Adrenal gland (tissue), 12 donors: ENCODE results near the gene WASL. TPM values are rescaled to one million over a fixed set of nuclear protein-coding genes. Genes with fewer than 3 reads are reported as not detected.
"Not testable (repeated sequence)": the region's sequence is repeated elsewhere in the genome, so short reads cannot be mapped to it uniquely, and the experiment has no call there.

Experiments
- DNase-seq, 7 donors: peaks; one replicate each; pipeline ENCODE4 v3.0.0-alpha.2; 2019 to 2020
- H3K27ac ChIP-seq, 5 donors: fragments of 200-600 bp; sonication (generic) in 4 of 5; 1 replicate in 3 of 5; 2 replicates in 2 of 5; pipeline versions ENCODE4 v1.5.1 to v1.8.0; 2016 to 2020; ENCODE audit warnings: mild to moderate bottlenecking in 1 of 5
- H3K27me3 ChIP-seq: fragments of 200-600 bp; 2 replicates; pipeline ENCODE4 v1.8.0; 2021
- H3K36me3 ChIP-seq, 2 donors: fragments of 200-600 bp; replicated peaks in 1 of 2; 1 replicate in 1 of 2; 2 replicates in 1 of 2; pipeline versions ENCODE4 v1.5.1 to v1.8.0; 2018 to 2022
- H3K4me1 ChIP-seq, 2 donors: fragments of 200-600 bp; replicated peaks in 1 of 2; 1 replicate in 1 of 2; 2 replicates in 1 of 2; pipeline versions ENCODE4 v1.5.1 to v1.8.0; 2018 to 2021
- H3K4me3 ChIP-seq, 4 donors: fragments of 200-600 bp; sonication (generic) in 3 of 4; one replicate each; pipeline ENCODE4 v1.5.1; 2016 to 2018
- H3K9me3 ChIP-seq, 3 donors: fragments of 200-600 bp; sonication (generic) in 1 of 3; replicated peaks in 1 of 3; 1 replicate in 2 of 3; 2 replicates in 1 of 3; pipeline versions ENCODE4 v1.5.1 to v1.8.0; 2016 to 2021
- POLR2A ChIP-seq, 2 donors: fragments of 450-650 bp; IDR thresholded peaks; one replicate each; pipeline ENCODE4 v1.6.1; 2017; ENCODE audit warnings: antibody characterized with exemption in 2 of 2, mild to moderate bottlenecking in 2 of 2, moderate library complexity in 1 of 2
- WGBS, 4 donors: extraction: QIAGEN DNeasy Blood & Tissue Kit in 2 of 4; methylation state at CpG; one replicate each; pipeline versions ENCODE4 v1.1.5 to v1.1.7; 2013 to 2017; 5-methylcytosine and 5-hydroxymethylcytosine counted together
- intact Hi-C, 2 donors: fragments of 100-400 bp; cut with DNase I; formaldehyde crosslinking; loops; one replicate each; pipeline versions ENCODE4 v1.14.1 to v1.15.0; 2022 to 2023
- polyA plus RNA-seq, 3 donors: library from polyadenylated mRNA; stranded (reverse); fragments of 200-250 nt in 2 of 3; fragments of 350-450 nt in 1 of 3; fragmentation: Illumina TruSeq in 1 of 3; extraction: RNeasy Lipid Tissue Mini Kit (QIAGEN cat#74804) in 1 of 3; gene quantifications; one replicate each; pipeline ENCODE4 v1.2.3, GENCODE V29; 2013 to 2014
- total RNA-seq, 9 donors: library from RNA; depleted of rRNA in 4 of 9; stranded (reverse); fragments of >200 nt in 4 of 9; fragments of 120-200 nt in 1 of 9; fragmentation: NEBNext Ultra II Directional in 1 of 9; extraction: Animal tissue kit (Norgen Biotek cat#: 25700) in 1 of 9; gene quantifications; one replicate each; pipeline versions ENCODE4 v1.1.0 to v1.2.4, GENCODE V29; 2013 to 2023
- TF ChIP-seq, protein P1 (sequence below), 6 experiments: fragments of 450-650 bp in 4 of 6; fragments of 200-600 bp in 2 of 6; sonication (generic) in 1 of 6; IDR thresholded peaks; 1 replicate in 5 of 6; 2 replicates in 1 of 6; pipeline versions ENCODE4 v1.5.1 to v1.8.0; 2016 to 2021; ENCODE audit warnings: antibody characterized with exemption in 6 of 6, mild to moderate bottlenecking in 2 of 6, moderate library complexity in 1 of 6
- donor health status: healthy with polysubstance abuse.
- donor health status: Bipolar disorder and iron deficiency.
- donor health status: DM: yes; HTN: yes; CAD: no.
- donor health status: DM: no; HTN: no; CAD: no.
- donor health status: DM: no; HTN: no; CAD: no.
- donor health status: DM: yes; HTN: yes; CAD: no.

Gene WASL
- total and polyA plus RNA-seq, 12 donors: 12.2 to 52.1 (median 33.1) TPM

DNA sequence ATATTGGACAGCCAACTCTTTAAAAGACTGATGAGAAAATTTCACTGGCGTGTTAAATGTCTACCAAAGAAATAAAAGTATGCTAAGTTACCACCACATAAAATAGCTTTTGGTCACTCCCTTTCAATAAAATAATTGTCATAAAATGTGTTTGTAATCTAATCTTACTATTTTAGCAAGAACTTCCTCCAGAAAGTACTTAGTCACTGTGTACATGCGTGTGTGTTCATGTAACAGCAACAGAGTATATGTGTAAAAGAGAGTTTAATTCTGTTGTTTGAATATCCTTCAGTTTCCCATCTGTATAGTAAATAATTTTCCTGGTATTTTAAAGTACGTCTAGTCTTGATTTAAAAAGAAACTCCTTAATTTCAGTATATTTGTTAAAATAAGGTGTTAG, 35.0 kb upstream of the WASL start:
- Histone ChIP-seq H3K36me3 (no peaks in the 10 kb centered on the region), H3K27me3 (no peaks in the 10 kb centered on the region), H3K27ac (peak overlapping the region in 3 of 5 donors; percentile 9 to 64 (median 12)), H3K4me3 (no peak overlapping the region), H3K4me1 (peaks cover 21 to 32% of the 10 kb centered on the region in 2 donors), H3K9me3 (no peaks in the 10 kb centered on the region)
- no peak for DNase-seq
- no peak for TF ChIP-seq POLR2A (IDR thresholded peaks at IDR 0.05)
- TF ChIP-seq, protein P1, sequence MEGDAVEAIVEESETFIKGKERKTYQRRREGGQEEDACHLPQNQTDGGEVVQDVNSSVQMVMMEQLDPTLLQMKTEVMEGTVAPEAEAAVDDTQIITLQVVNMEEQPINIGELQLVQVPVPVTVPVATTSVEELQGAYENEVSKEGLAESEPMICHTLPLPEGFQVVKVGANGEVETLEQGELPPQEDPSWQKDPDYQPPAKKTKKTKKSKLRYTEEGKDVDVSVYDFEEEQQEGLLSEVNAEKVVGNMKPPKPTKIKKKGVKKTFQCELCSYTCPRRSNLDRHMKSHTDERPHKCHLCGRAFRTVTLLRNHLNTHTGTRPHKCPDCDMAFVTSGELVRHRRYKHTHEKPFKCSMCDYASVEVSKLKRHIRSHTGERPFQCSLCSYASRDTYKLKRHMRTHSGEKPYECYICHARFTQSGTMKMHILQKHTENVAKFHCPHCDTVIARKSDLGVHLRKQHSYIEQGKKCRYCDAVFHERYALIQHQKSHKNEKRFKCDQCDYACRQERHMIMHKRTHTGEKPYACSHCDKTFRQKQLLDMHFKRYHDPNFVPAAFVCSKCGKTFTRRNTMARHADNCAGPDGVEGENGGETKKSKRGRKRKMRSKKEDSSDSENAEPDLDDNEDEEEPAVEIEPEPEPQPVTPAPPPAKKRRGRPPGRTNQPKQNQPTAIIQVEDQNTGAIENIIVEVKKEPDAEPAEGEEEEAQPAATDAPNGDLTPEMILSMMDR (IDR thresholded peaks at IDR 0.05): no peak
- WGBS, 4 donors: 62 to 82% (median 77%) methylated on average over 3 of the region's 3 CpGs
- intact Hi-C loops: no loop called here

DNA sequence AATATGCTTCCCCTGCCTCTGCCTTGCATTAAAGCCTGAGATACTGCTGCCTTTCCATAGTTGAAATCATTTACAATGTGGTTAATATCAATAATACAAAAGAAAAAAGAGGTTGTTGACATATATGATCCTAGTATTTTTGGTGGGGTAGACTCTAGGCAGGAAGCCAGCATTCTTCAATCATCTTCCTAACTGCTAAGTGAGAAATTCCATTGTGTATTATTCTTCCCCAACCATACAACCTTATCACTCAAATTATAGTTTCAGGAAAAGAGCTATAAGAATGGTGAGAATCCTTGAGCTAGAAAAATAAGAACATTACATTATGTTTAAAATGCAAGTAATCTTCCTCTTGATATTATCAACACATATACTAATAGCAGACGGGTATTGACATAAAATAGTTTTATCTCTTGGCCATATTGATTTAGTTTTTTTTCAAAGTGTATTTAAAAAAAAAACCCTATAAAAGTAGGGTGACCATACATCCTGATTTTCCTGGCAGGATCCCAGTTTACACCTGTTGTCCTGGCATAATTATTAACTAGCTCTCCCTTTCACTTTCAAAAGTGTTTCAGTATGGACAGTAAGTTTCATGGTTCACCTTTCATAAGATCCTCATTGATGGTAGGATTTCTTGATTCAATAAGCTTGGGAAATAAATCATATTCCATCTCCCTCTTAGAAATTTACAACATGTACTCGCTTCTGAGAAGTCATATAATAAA, 33.4 kb upstream of the WASL start:
- Histone ChIP-seq H3K27ac (no peak overlapping the region), H3K4me3 (no peak overlapping the region), H3K4me1 (peaks cover 11 to 19% of the 10 kb centered on the region in 2 donors), H3K36me3 (no peaks in the 10 kb centered on the region), H3K9me3 (no peaks in the 10 kb centered on the region), H3K27me3 (no peaks in the 10 kb centered on the region)
- no peak for DNase-seq
- intact Hi-C loops: no loop called here
- no peak for TF ChIP-seq POLR2A (IDR thresholded peaks at IDR 0.05)
- TF ChIP-seq, protein P1 (IDR thresholded peaks at IDR 0.05): no peak
- WGBS, 4 donors: 81 to 86% (median 82%) methylated on average over 2 of the region's 2 CpGs

DNA sequence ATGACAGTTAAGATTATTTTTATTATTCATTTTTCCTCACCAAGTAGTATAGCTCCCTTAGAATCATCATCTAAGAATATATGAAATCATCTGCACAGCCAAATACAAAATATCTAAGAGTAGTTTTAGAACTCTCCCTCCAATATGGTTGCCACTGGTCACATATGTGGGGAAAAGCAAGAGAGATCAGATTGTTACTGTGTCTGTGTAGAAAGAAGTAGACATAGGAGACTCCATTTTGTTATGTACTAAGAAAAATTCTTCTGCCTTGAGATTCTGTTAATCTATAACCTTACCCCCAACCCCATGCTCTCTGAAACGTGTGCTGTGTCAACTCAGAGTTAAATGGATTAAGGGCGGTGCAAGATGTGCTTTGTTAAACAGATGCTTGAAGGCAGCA, 31.7 kb upstream of the WASL start:
- intact Hi-C loops, H3K27me3 ChIP-seq, DNase-seq, H3K4me3 ChIP-seq, H3K9me3 ChIP-seq, H3K36me3 ChIP-seq, H3K27ac ChIP-seq: not testable (repeated sequence)
- peaks cover 6 to 17% of the 10 kb centered on the region in 2 donors for H3K4me1 ChIP-seq
- WGBS, 4 donors: 83 to 100% (median 86%) methylated on average over 1 to 2 of the region's 2 CpGs; no CpG with 5 or more reads in 1 of the 4 donors

DNA sequence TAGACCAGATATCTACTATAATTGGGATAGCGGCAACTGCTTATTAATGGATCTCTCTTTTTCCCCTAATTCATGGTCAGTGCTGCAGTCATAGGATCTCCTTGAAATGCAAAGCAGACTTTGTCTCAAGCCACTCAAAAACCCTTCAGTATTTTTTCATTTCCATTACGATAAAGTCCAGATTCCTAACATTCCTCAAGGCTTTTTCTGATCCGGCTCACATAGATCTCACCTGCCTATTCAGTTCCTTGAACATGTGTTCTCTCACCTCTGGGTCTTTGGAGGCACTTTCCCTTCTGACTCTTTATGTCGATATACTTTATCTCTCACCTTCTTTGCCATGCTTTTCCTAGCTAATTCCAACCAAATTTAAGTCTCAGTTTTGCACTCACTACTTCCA, 25.7 kb upstream of the WASL start:
- no peaks in the 10 kb centered on the region for H3K9me3 ChIP-seq
- no peaks in the 10 kb centered on the region for H3K36me3 ChIP-seq
- no peaks in the 10 kb centered on the region for H3K4me1 ChIP-seq
- 90 to 96% (median 94%) methylated on average over 4 of the region's 4 CpGs for WGBS, 4 donors
- TF ChIP-seq POLR2A (IDR thresholded peaks at IDR 0.05): no peak
- intact Hi-C loops: no loop called here
- no peak overlapping the region for H3K4me3 ChIP-seq
- no peaks in the 10 kb centered on the region for H3K27me3 ChIP-seq
- no peak overlapping the region for H3K27ac ChIP-seq
- DNase-seq: no peak

DNA sequence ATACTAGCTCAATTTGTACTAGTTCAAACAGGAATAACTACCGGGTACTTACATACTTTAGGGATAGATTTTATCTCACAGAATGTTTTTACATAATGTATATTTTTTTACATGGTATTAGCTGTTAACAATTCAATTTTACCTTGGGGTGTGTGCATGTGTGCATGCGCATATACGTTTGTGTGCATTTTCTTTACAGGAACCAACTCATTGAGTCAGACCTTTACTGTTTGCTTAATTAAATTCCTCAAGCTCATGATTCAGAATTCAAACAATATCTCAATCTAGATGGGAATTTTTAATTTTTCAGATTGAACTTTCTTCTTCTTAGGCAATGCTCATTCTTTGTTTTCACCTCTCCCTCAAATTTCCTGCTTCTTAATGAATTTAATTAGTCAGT, 24.7 kb upstream of the WASL start:
- Histone ChIP-seq H3K9me3 (no peaks in the 10 kb centered on the region), H3K27ac (no peak overlapping the region), H3K27me3 (no peaks in the 10 kb centered on the region), H3K4me3 (no peak overlapping the region), H3K4me1 (peaks cover 0 to 5% of the 10 kb centered on the region in 2 donors), H3K36me3 (no peaks in the 10 kb centered on the region)
- DNase-seq: no peak
- 94 to 97% (median 95%) methylated on average over 3 of the region's 3 CpGs for WGBS, 4 donors
- intact Hi-C loops: no loop called here
- no peak for TF ChIP-seq POLR2A (IDR thresholded peaks at IDR 0.05)
- TF ChIP-seq, protein P1 (IDR thresholded peaks at IDR 0.05): no peak
